Glomerular visceral epithelial cell (primary cell): ENCODE data around the gene INPP5A.

Source experiments
- DNase-seq: peaks from one replicate; pipeline ENCODE4 v3.0.0-alpha.2; 2016; ENCODE audit errors: extremely low spot score

Gene INPP5A

GRCh38 chr10:132706701-132707100 is 169.1 kb downstream of the INPP5A start:
- no peak for DNase-seq

GRCh38 chr10:132707121-132707775 is 169.7 kb downstream of the INPP5A start:
- DNase-seq: no peak

- no peak for DNase-seq
Observed at GRCh38 chr10:132707776-132708171, 170.2 kb downstream of the INPP5A start.

GRCh38 chr10:132708441-132708840 is 170.9 kb downstream of the INPP5A start:
- no peak for DNase-seq

GRCh38 chr10:132708936-132709335 is 171.3 kb downstream of the INPP5A start:
- DNase-seq: no peak

GRCh38 chr10:132709471-132709951 is 171.9 kb downstream of the INPP5A start:
- no peak for DNase-seq

GRCh38 chr10:132710036-132710686 is 172.6 kb downstream of the INPP5A start:
- DNase-seq: no peak

- DNase-seq: no peak
Observed at GRCh38 chr10:132710746-132711612, 173.4 kb downstream of the INPP5A start.

- DNase-seq: no peak
Observed at GRCh38 chr10:132711613-132712121, 174.1 kb downstream of the INPP5A start.

GRCh38 chr10:132712291-132712690 is 174.7 kb downstream of the INPP5A start:
- no peak for DNase-seq

- DNase-seq: no peak
Observed at GRCh38 chr10:132712743-132713142, 175.2 kb downstream of the INPP5A start.

GRCh38 chr10:132713421-132714095 is 176.0 kb downstream of the INPP5A start:
- DNase-seq: no peak

GRCh38 chr10:132714096-132714985 is 176.8 kb downstream of the INPP5A start:
- no peak for DNase-seq

- DNase-seq: no peak
Observed at GRCh38 chr10:132714986-132715775, 177.6 kb downstream of the INPP5A start.

- no peak for DNase-seq
Observed at GRCh38 chr10:132715776-132716680, 178.4 kb downstream of the INPP5A start.

- DNase-seq: no peak
Observed at GRCh38 chr10:132716691-132717490, 179.3 kb downstream of the INPP5A start.

GRCh38 chr10:132721725-132722124 is 184.1 kb downstream of the INPP5A start:
- no peak for DNase-seq
